Activated naive CD4-positive, alpha-beta T cell treated with anti-CD3 and anti-CD28 coated beads, Interleukin-2, amount 50 U/mL, for 24 hours (primary cell): Measurements from ENCODE around the gene ASAP2.

Experiments
- H3K27ac Mint-ChIP-seq: one replicate; pipeline ENCODE4 v1.8.0; 2021; ENCODE audit warnings: mild to moderate bottlenecking, mixed read lengths
- H3K27me3 Mint-ChIP-seq: one replicate; pipeline ENCODE4 v1.8.0; 2021; ENCODE audit warnings: mixed read lengths
- H3K36me3 Mint-ChIP-seq: one replicate; pipeline ENCODE4 v1.8.0; 2021; ENCODE audit warnings: mixed read lengths
- H3K4me1 Mint-ChIP-seq: one replicate; pipeline ENCODE4 v1.8.0; 2021; ENCODE audit warnings: mixed read lengths
- H3K4me3 Mint-ChIP-seq: one replicate; pipeline ENCODE4 v1.8.0; 2021; ENCODE audit warnings: mild to moderate bottlenecking, mixed read lengths
- H3K9me3 Mint-ChIP-seq: one replicate; pipeline ENCODE4 v1.8.0; 2021; ENCODE audit warnings: mixed read lengths

ASAP2 gene

GRCh38 chr2:9430316-9431293, 224.0 kb downstream of the ASAP2 start:
- H3K27me3 Mint-ChIP-seq, result no peaks in the 10 kb centered on the region
- H3K9me3 Mint-ChIP-seq, result no peaks in the 10 kb centered on the region
- no peak overlapping the region for H3K27ac Mint-ChIP-seq
- no peak overlapping the region for H3K4me3 Mint-ChIP-seq
- H3K36me3 Mint-ChIP-seq, result peaks cover 30% of the 10 kb centered on the region
- peaks cover 11% of the 10 kb centered on the region for H3K4me1 Mint-ChIP-seq

GRCh38 chr2:9434489-9434888, 227.9 kb downstream of the ASAP2 start:
- peaks cover 35% of the 10 kb centered on the region for H3K36me3 Mint-ChIP-seq
- H3K4me1 Mint-ChIP-seq, result peaks cover 8% of the 10 kb centered on the region
- no peaks in the 10 kb centered on the region for H3K27me3 Mint-ChIP-seq
- H3K27ac Mint-ChIP-seq, result no peak overlapping the region
- H3K4me3 Mint-ChIP-seq, result no peak overlapping the region
- H3K9me3 Mint-ChIP-seq, result no peaks in the 10 kb centered on the region

- H3K27ac Mint-ChIP-seq, result no peak overlapping the region
- no peak overlapping the region for H3K4me3 Mint-ChIP-seq
- H3K9me3 Mint-ChIP-seq, result no peaks in the 10 kb centered on the region
- H3K27me3 Mint-ChIP-seq, result no peaks in the 10 kb centered on the region
- H3K36me3 Mint-ChIP-seq, result peaks cover 24% of the 10 kb centered on the region
- no peaks in the 10 kb centered on the region for H3K4me1 Mint-ChIP-seq
These were observed 232.9 kb downstream of the ASAP2 start for GRCh38 chr2:9439536-9439935.

GRCh38 chr2:9440058-9440727, 233.6 kb downstream of the ASAP2 start:
- Mint-ChIP-seq H3K9me3 (no peaks in the 10 kb centered on the region), H3K4me1 (no peaks in the 10 kb centered on the region), H3K27me3 (no peaks in the 10 kb centered on the region), H3K27ac (no peak overlapping the region), H3K36me3 (peaks cover 26% of the 10 kb centered on the region), H3K4me3 (no peak overlapping the region)

- Mint-ChIP-seq H3K4me1 (no peaks in the 10 kb centered on the region), H3K4me3 (no peak overlapping the region), H3K27me3 (no peaks in the 10 kb centered on the region), H3K36me3 (peaks cover 24% of the 10 kb centered on the region), H3K27ac (no peak overlapping the region), H3K9me3 (no peaks in the 10 kb centered on the region)
These were observed 234.9 kb downstream of the ASAP2 start for GRCh38 chr2:9441556-9441955.

GRCh38 chr2:9443526-9443925, 236.9 kb downstream of the ASAP2 start:
- Mint-ChIP-seq H3K36me3 (peaks cover 18% of the 10 kb centered on the region), H3K4me3 (no peak overlapping the region), H3K27me3 (no peaks in the 10 kb centered on the region), H3K9me3 (no peaks in the 10 kb centered on the region), H3K4me1 (no peaks in the 10 kb centered on the region), H3K27ac (no peak overlapping the region)

- Mint-ChIP-seq H3K36me3 (peaks cover 17% of the 10 kb centered on the region), H3K4me3 (no peak overlapping the region), H3K9me3 (no peaks in the 10 kb centered on the region), H3K27ac (no peak overlapping the region), H3K27me3 (no peaks in the 10 kb centered on the region), H3K4me1 (no peaks in the 10 kb centered on the region)
These were observed 238.5 kb downstream of the ASAP2 start for GRCh38 chr2:9445089-9445488.

- Mint-ChIP-seq H3K4me1 (no peaks in the 10 kb centered on the region), H3K27ac (no peak overlapping the region), H3K36me3 (peaks cover 10% of the 10 kb centered on the region), H3K27me3 (no peaks in the 10 kb centered on the region), H3K4me3 (no peak overlapping the region), H3K9me3 (no peaks in the 10 kb centered on the region)
These were observed 244.6 kb downstream of the ASAP2 start for GRCh38 chr2:9451231-9451630.
